Stimulated activated CD4-positive, alpha-beta T cell treated with anti-CD3 and anti-CD28 coated beads, Interleukin-4, amount 100 ng/mL, for 24 hours (primary cell): Measurements from ENCODE around the gene MRPL41.
"Not testable (repeated sequence)": the region's sequence is repeated elsewhere in the genome, so short reads cannot be mapped to it uniquely, and the experiment has no call there.

ENCODE experiments used
- DNase-seq: peaks from one replicate; pipeline ENCODE4 v3.0.0-alpha.2; 2020

MRPL41 gene

DNA sequence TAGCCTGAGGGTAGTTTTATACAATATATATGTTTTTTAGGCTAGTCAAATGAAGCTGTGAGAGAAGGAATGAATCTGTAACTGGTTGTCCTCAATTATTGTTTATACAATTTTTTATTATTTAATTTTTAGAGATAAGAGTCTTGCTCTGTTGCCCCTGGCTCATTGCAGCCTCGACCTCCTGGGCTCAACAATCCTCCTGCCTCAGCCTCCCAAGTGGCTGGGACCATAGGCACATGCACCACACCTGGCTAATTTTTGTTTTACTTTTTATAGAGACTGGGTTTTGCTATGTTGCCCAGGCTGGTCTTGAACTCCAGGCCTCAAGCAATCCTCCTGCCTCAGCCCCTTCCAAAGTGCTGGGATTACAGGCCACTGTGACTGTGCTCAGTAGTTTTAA, 2.7 kb downstream of the MRPL41 start:
- DNase-seq, result no peak

DNA sequence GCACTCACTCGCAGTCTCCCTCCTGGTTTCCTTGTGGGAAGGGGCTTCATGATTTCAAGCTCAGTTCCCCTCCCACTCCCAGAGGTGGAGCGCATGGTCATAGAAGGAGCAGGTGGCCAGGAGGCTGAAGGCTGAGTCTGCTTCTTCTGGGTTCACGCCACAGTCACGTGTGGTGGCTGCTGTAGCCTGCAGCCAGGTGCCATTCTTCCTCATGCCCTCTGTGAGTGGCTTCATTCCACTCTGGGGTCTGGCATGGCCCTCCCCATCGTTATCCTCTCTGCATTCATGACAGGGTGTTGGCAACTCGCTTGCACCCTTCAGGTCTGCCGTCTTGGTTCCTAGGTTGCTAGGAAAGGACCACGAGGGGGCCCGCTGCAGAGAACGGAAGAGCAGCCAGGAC, 3.5 kb downstream of the MRPL41 start:
- DNase-seq, result no peak

DNA sequence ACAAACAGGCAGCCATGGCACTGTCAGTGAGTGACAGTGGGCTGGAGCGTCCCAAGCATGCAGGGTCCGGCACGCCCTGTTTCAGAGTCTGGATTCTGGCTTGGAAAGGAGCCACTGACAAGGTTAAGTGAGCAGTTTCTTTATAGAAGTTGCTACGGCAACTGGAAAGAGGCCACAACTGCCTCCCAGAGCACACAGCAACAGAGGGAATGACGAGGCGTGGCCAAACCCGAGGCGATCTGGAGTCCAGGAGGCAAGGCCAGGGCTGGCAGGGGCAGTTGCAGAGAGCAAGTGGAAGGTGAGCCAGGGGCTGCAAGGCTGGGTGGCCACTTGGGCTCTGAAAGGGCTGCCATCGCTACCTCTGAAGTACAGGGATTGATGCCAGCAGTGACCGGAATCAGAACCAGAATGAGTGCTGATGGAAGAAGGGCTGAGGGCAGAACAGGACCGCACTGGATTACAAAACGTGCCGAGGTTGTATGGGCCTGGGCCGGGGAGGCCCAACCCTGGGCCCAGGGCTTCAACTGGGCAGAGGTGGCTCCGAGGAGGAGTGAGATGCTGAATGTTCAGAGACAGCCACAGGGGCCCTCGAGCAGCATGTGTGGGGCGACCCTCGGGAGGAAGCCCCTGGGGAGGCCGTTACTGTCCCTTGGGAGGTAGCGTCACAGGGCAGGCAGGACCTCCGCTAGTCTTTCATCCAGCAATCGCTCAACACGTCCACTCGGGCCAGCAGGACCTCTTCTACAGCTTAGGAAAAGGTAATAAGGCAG, 4.6 kb downstream of the MRPL41 start:
- no peak for DNase-seq

DNA sequence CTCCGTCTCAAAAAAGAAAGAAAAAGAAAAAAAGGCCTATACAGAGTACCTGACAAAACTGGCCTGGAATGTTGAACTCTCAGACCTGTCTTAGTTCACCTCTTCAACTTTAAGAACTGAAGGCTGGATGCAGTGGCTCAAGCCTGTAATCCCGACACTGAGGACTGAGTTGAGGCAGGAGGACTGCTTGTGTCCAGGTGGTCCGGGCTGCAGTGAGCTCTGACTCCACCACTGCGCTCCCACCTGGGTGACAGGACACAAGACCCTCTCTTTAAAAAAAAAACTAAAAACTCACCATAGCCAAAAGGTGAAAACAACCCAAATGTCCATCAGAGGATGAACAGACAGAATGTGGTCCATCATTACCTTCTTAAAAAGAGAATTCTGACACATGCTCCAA, 6.4 kb downstream of the MRPL41 start:
- no peak for DNase-seq

- no peak for DNase-seq
These were observed 12.5 kb downstream of the MRPL41 start for GRCh38 chr9:137564134-137564533.

DNA sequence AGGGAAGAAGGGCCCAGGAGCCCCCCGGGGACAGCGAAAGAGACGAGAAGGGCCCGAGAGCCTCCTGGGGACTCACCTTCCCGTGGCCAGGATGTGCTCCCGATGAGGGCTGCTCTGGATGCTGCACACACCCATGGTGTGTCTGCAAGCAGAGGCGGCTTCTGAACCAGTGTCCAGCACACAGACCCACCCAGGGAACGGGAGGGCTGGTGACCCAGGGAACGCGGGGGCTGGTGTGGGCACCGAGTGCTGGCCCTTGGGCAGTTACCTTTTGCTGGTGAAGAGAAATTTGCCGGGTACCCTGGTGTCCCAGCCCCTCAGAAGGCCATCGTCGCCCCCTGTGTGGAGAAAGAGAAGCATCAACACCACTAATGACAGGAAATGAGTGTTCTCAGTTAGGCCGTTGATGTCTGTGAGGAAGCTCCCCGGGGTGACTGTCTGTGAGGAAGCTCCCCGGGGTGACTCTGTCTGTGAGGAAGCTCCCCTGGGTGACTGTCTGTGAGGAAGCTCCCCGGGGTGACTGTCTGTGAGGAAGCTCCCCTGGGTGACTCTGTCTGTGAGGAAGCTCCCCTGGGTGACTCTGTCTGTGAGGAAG, 13.2 kb downstream of the MRPL41 start:
- no peak for DNase-seq

DNA sequence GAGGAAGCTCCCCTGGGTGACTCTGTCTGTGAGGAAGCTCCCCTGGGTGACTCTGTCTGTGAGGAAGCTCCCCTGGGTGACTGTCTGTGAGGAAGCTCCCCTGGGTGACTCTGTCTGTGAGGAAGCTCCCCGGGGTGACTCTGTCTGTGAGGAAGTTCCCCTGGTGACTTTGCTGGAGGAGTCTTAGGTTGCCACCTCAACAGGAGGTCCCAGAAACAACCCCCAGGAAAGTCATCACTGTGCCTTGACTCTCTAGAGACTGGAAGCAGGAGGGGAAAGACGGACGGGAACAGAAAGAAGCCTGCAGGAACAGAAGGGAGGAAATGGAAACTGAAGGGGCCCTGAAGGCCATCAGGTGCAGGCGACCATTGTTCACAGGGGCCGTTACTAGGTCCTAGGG, 16.8 kb downstream of the MRPL41 start:
- DNase-seq, result not testable (repeated sequence)

- no peak for DNase-seq
These were observed 18.0 kb downstream of the MRPL41 start for GRCh38 chr9:137569609-137570203.

- DNase-seq, result no peak
These were observed 18.9 kb downstream of the MRPL41 start for GRCh38 chr9:137570566-137570965.

DNA sequence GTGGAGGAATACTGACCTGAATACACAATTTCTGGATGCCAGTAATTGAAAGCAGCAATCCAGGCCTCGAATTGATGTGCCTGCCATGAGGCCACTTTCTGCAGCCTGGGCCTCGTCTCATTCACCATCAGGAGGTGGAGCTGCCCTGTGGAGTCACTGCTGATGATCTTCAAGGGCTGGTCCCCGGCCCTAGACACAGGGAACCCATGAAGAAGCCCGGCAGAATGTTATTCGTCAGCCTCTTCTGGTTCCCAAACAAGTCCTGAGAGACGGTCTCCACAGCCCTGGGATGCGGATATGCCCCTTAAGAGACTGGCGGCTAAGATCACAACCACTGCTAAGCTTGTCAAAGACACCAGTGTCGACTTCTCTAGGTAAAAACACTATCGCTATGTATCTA, 22.5 kb downstream of the MRPL41 start:
- no peak for DNase-seq

DNA sequence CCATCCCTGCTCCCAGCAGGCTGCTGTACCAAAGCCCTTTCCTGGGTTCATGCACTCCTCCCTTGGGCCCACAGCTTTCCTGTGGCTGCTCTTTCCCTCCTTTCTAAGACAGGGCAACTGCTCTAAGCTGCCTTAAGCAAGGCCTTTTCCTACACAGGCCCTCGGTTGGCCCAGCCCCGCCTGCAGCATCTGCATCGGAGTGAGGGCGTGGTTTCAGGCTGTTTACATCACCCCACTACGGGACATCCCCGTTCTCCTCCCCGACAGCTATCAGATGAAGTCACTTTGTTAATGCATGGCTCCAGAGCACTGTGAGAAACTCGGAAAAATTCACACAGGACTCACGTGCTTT, 23.7 kb downstream of the MRPL41 start:
- no peak for DNase-seq

DNA sequence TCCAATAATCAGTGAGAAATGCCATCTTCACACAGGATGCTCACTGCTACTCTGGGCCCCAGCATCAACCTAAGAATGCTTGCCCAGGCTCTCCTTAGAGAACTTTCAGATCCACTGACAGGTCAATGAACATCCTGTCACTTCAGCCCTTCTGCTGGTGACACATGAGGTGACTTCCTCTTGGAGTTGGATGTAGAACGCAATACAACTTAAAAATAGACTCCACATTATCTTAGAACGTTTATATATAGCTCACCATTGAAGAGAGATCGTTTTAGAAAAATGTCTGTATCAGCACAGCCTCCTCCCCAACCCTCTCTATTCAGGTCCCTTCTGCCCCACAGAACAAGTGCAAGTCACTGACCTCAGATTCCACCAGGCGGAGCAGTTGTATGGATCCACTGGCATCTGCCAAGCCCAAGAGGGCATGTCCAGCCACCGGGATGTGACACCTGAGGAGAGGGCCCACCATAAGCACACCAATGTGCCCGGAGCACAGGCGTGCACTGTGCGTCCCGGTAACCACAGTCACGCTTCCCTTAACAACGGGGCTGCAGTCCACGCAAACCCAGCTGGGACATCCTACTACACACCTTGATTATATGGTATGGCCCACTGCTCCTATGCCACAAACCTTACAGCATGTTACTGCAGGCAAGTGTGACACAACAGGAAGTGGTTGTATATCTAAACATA, 24.2 kb downstream of the MRPL41 start:
- no peak for DNase-seq

DNA sequence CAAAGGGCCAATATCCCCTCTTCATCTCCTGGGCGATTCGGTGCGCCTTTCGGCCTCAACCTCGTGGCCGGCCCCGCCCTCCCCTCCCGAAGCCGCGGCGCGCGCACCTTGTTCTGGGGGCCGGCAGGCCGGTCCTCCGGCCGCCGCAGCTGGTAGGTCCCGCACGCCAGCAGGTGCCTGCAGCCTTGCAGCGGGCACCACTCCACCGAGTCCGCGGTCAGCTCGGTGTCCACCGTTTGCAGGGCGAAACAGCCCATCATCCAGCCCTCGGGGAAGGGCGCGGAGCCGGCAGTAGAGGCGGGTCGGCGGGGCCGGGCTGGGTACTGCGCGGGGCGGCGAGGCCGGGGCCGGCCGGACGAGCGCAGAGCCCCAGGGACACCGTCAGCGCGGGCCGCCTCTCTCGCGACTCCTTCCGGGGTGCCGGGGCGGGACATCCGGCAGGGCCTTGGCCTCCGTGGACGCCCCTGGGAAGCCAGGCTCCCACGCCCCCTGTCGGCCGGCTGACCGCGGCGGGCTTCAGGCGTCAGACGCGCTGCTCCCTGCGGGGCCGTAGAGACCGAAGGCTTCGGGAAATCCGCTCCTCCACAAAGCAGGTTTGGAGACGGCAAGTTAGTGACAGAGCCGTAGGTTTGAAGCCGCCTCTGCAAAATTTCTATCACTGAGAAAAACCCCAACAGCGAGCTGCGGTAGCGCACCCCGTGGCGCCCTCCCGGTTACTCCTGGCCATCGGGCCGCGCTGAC, 27.0 kb downstream of the MRPL41 start, which contains the start of gene DPH7:
TSS of gene DPH7 (minus strand) at position 408 of the 741 bp plus-strand sequence. CDS start at position 260, 148 bp downstream.
- peak; percentile 97 for DNase-seq

DNA sequence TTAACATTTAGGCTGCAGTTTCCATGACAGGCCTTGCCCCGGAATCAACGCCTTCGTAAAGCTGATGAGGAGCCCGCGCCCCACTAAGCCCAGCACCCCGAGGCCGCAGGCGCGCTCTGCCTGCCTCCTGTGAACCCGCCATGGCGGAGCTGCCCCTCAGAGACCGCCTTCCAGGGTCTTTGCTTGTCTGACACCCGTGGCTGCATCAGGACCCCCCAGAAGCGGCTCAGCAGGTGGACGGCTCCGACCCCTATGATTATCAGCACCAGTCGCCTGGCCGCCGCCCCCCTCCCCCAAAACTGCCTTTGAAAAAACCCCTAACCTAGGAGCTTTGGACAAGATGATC, 27.6 kb downstream of the MRPL41 start:
- no peak for DNase-seq

DNA sequence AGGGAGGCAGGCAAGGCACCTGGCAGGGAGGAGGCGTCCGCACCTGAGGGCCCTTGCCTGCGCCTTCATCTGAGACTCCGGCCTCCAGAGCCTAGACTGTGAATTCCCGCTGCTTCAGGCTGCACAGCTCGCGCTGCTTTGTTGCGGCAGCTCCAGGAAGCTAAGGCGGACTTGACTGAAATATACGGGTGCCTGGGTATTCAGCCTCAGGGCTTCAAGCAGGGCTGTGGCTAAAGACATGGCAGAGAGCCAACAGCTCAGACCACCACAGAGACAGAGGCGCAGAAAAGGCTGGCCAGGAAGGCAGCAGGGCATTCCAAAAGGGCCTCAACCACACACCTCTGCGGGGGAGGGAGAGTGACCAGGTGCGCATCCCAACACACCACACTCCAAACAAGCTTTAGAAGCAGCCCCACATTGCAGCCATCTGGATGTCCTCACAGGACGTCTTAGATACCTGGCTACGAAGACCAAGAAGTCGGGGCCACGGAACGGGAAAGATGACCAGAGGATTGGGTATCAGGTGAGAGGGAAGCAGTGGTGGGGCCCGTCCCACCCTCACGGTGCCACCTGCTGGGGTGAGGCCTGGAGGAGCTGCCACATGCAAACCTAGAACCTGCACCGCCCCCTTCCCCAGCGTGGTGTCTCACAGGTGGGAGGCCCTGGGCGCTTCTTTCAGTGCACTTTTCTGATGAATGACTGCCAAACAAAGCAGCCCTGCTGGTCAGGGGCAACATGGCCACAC, 28.7 kb downstream of the MRPL41 start:
- no peak for DNase-seq

- DNase-seq, result no peak
These were observed 29.3 kb downstream of the MRPL41 start for GRCh38 chr9:137580954-137581322.

DNA sequence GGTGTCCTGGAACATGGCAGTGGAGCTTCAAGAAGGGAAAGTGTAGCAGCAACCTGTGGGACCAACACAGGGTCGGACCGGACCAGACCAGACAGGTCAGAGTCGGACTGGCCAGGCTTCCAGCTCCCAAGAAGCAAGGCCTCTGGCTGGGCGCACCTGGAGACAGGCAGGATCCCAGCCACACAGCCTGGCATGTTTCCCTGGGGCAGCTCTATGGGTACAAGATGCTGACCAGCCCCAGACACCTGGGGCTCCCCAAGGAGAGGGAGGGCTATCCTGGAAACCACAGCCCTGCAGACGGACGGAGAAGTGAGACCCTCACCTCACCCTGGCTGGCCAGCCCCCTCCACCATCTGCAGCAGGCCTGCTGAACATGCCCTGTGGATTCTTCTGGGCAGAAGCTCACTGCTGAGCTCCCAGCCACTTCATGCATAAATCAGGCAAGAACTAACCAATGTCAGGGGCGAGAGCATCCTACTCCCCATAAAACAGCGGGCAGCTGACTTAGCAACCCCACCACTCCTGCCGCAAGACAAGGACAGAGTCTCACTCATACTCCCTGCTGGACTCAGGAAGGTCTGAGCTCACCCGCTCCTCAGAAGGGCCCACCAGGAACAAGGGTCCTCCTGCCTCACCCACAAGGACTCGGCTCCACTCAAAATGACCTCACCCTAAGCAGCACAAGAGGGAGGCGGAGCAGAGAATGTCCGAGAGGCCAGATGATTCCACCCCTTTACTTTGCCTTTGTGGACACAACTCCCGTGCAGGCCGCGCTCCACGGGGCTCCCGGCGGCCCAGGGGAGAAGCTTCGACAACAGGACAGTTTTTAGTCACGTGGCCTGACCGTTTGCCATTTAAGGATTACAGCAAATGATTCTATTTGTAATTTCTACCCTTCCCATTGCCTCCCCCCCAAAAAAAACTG, 29.9 kb downstream of the MRPL41 start:
- no peak for DNase-seq

- DNase-seq, result no peak
These were observed 30.7 kb downstream of the MRPL41 start for GRCh38 chr9:137582286-137582860.

- no peak for DNase-seq
These were observed 31.7 kb downstream of the MRPL41 start for GRCh38 chr9:137583347-137583746.

- no peak for DNase-seq
These were observed 32.3 kb downstream of the MRPL41 start for GRCh38 chr9:137583957-137584356.

- no peak for DNase-seq
These were observed 35.2 kb downstream of the MRPL41 start for GRCh38 chr9:137586854-137587253.
